SK-N-SH (cell line): ENCODE results near the gene TMC1. TPM values are rescaled to one million over a fixed set of nuclear protein-coding genes. Genes with fewer than 3 reads are reported as not detected.

Experiments used
- CTCF ChIA-PET: fragments of 300-600, 350-600 bp; formaldehyde crosslinking; extraction: SDS; loops from one replicate; lab custom pipeline; 2021; lab: Yijun Ruan, JAX
- POLR2A ChIA-PET: fragments of 350-600 bp; sonication (Branson Sonifier 250); formaldehyde crosslinking; extraction: SDS; loops from one replicate; lab custom pipeline; 2020; ENCODE audit warnings: antibody characterized with exemption, inconsistent platforms; lab: Yijun Ruan, JAX
- DNase-seq: peaks from one replicate; pipeline ENCODE4 v3.0.0; 2012
- H2AFZ ChIP-seq: fragments of 200-600 bp; sonication (generic); 2 replicates; pipeline ENCODE4 v1.8.1; 2016; ENCODE audit warnings: antibody characterized with exemption, mild to moderate bottlenecking, low read depth
- H3F3A ChIP-seq: fragments of 200-600 bp; sonication (generic); replicated peaks from 2 replicates; pipeline ENCODE3; 2016; ENCODE audit warnings: antibody characterized with exemption, mild to moderate bottlenecking; ENCODE audit not compliant: insufficient read depth
- H3K27ac ChIP-seq, 2 experiments: fragments of 200-500 bp in 1 of 2; fragments of 200-600 bp in 1 of 2; sonication (Bioruptor generic) in 1 of 2; sonication (generic), shearing (Covaris generic) in 1 of 2; 2 replicates each; pipeline versions ENCODE4 v1.5.1 to v1.6.1; 2014 to 2016; ENCODE audit warnings: low read depth in 2 of 2, inconsistent platforms in 1 of 2, low read length in 1 of 2, mild to moderate bottlenecking in 1 of 2, mixed read lengths in 1 of 2
- H3K27me3 ChIP-seq: fragments of 200-600 bp; sonication (generic), shearing (Covaris generic); 2 replicates; pipeline ENCODE4 v1.6.1; 2016; ENCODE audit warnings: mixed run types; ENCODE audit not compliant: insufficient read depth
- H3K36me3 ChIP-seq, 2 experiments: fragments of 200-500 bp in 1 of 2; fragments of 200-600 bp in 1 of 2; sonication (Bioruptor generic) in 1 of 2; sonication (generic) in 1 of 2; replicated peaks in 1 of 2; 2 replicates each; pipeline versions ENCODE3 to v1.5.1; 2014 to 2016; ENCODE audit warnings: low read length in 1 of 2, mild to moderate bottlenecking in 1 of 2; ENCODE audit not compliant: insufficient read depth in 2 of 2, control insufficient read depth in 1 of 2
- H3K4me1 ChIP-seq, 2 experiments: fragments of 200-500 bp in 1 of 2; fragments of 200-600 bp in 1 of 2; sonication (Bioruptor generic) in 1 of 2; sonication (generic), shearing (Covaris generic) in 1 of 2; 2 replicates each; pipeline versions ENCODE4 v1.5.1 to v1.6.1; 2014 to 2016; ENCODE audit warnings: low read depth in 1 of 2, low read length in 1 of 2, mixed run types in 1 of 2; ENCODE audit not compliant: insufficient read depth in 2 of 2, control insufficient read depth in 1 of 2
- H3K4me2 ChIP-seq: fragments of 200-600 bp; sonication (generic), shearing (Covaris generic); 2 replicates; pipeline ENCODE4 v1.6.1; 2017; ENCODE audit warnings: mixed run types
- H3K4me3 ChIP-seq, 2 experiments: fragments of 200-500 bp in 1 of 2; fragments of 200-600 bp in 1 of 2; sonication (Bioruptor generic) in 1 of 2; sonication (generic), shearing (Covaris generic) in 1 of 2; 2 replicates each; pipeline versions ENCODE4 v1.5.1 to v1.8.1; 2014 to 2016; ENCODE audit warnings: low read depth in 2 of 2, inconsistent platforms in 1 of 2, low read length in 1 of 2, mild to moderate bottlenecking in 1 of 2, mixed read lengths in 1 of 2, moderate library complexity in 1 of 2
- H3K79me2 ChIP-seq: fragments of 200-600 bp; sonication (generic); 2 replicates; pipeline ENCODE4 v1.8.1; 2017; ENCODE audit warnings: mild to moderate bottlenecking; ENCODE audit not compliant: insufficient read depth
- H3K9ac ChIP-seq: fragments of 200-600 bp; sonication (generic); 2 replicates; pipeline ENCODE4 v1.6.1; 2017; ENCODE audit warnings: mixed run types
- H3K9me2 ChIP-seq: fragments of 200-600 bp; sonication (generic); 2 replicates; pipeline ENCODE4 v1.6.1; 2017; ENCODE audit warnings: mixed run types
- H3K9me3 ChIP-seq: fragments of 200-600 bp; sonication (generic); 2 replicates; pipeline ENCODE4 v1.6.1; 2017; ENCODE audit warnings: mixed run types, mild to moderate bottlenecking, moderate library complexity
- H4K20me1 ChIP-seq: fragments of 200-600 bp; sonication (generic); 2 replicates; pipeline ENCODE4 v1.6.1; 2017; ENCODE audit warnings: mild to moderate bottlenecking, mixed run types; ENCODE audit not compliant: insufficient read depth
- CHD2 ChIP-seq: fragments of 150-350 bp; IDR thresholded peaks from 2 replicates; pipeline ENCODE4 v1.6.1; 2018; ENCODE audit warnings: low read length; ENCODE audit not compliant: partially characterized antibody
- ELF1 ChIP-seq: IDR thresholded peaks from 2 replicates; pipeline ENCODE4 v1.4.0; 2012
- EP300 ChIP-seq, 2 experiments: IDR thresholded peaks; 2 replicates each; pipeline versions ENCODE4 v1.4.0 to v1.6.1; 2012; ENCODE audit warnings: borderline replicate concordance in 1 of 2, low read depth in 1 of 2, low read length in 1 of 2
- FOSL2 ChIP-seq: IDR thresholded peaks from 2 replicates; pipeline ENCODE4 v1.4.0; 2012; ENCODE audit warnings: low read depth, mild to moderate bottlenecking, moderate library complexity, borderline replicate concordance
- FOXJ3 ChIP-seq: sonication (generic); formaldehyde crosslinking; IDR thresholded peaks from 2 replicates; pipeline ENCODE4 v1.5.1; 2020; ENCODE audit warnings: mild to moderate bottlenecking, missing genetic modification reagents
- FOXM1 ChIP-seq: IDR thresholded peaks from 2 replicates; pipeline ENCODE4 v1.4.0; 2012; ENCODE audit warnings: low read depth, mild to moderate bottlenecking
- GABPA ChIP-seq: IDR thresholded peaks from 2 replicates; pipeline ENCODE4 v1.4.0; 2012; ENCODE audit warnings: low read depth, mild to moderate bottlenecking
- GATA2 ChIP-seq: sonication (generic); formaldehyde crosslinking; IDR thresholded peaks from 2 replicates; pipeline ENCODE4 v1.5.0; 2020; ENCODE audit warnings: mild to moderate bottlenecking, missing genetic modification reagents
- JUND ChIP-seq: IDR thresholded peaks from 2 replicates; pipeline ENCODE4 v1.4.0; 2012
- MEF2A ChIP-seq: IDR thresholded peaks from 2 replicates; pipeline ENCODE4 v1.4.0; 2012; ENCODE audit warnings: low read depth, borderline replicate concordance
- MXI1 ChIP-seq: IDR thresholded peaks from 2 replicates; pipeline ENCODE4 v1.6.1; 2012; ENCODE audit warnings: mild to moderate bottlenecking, low read depth, low read length, improper control_type of control experiment
- NRF1 ChIP-seq: IDR thresholded peaks from 2 replicates; pipeline ENCODE4 v1.6.1; 2012; ENCODE audit warnings: low read depth, mild to moderate bottlenecking, low read length
- POLR2AphosphoS5 ChIP-seq: IDR thresholded peaks from 2 replicates; pipeline ENCODE4 v1.6.1; 2012; ENCODE audit warnings: low read depth, low read length
- RXRA ChIP-seq: IDR thresholded peaks from 2 replicates; pipeline ENCODE4 v1.4.0; 2012; ENCODE audit warnings: low read depth, mild to moderate bottlenecking, borderline replicate concordance
- SIN3A ChIP-seq: IDR thresholded peaks from 2 replicates; pipeline ENCODE4 v1.6.1; 2012; ENCODE audit warnings: low read depth, mild to moderate bottlenecking, low read length, moderate library complexity, borderline replicate concordance
- SMC3 ChIP-seq: IDR thresholded peaks from 2 replicates; pipeline ENCODE4 v1.6.1; 2012; ENCODE audit warnings: low read depth, low read length, improper control_type of control experiment
- TAF1 ChIP-seq: IDR thresholded peaks from 2 replicates; pipeline ENCODE4 v1.6.1; 2012; ENCODE audit warnings: low read depth, mild to moderate bottlenecking, low read length, moderate library complexity, borderline replicate concordance
- TCF12 ChIP-seq: IDR thresholded peaks from 2 replicates; pipeline ENCODE4 v1.4.0; 2012
- TEAD4 ChIP-seq: IDR thresholded peaks from 2 replicates; pipeline ENCODE4 v1.4.0; 2012; ENCODE audit warnings: mild to moderate bottlenecking, borderline replicate concordance; ENCODE audit not compliant: insufficient read depth
- YY1 ChIP-seq: IDR thresholded peaks from 2 replicates; pipeline ENCODE4 v1.4.0; 2012; ENCODE audit warnings: low read depth, mild to moderate bottlenecking
- WGBS: methylation state at CpG from one replicate; pipeline ENCODE4 v1.1.6; 2017; ENCODE audit warnings: low lambda C conversion rate; 5-methylcytosine and 5-hydroxymethylcytosine counted together
- polyA plus RNA-seq, 3 experiments: library from polyadenylated mRNA; depleted of rRNA; stranded (reverse); fragments of >200 nt; gene quantifications; 2 replicates each; pipeline ENCODE4 v1.2.3, GENCODE V29; 2012
- TF ChIP-seq, protein P1 (sequence below): IDR thresholded peaks from 2 replicates; pipeline ENCODE4 v1.4.0; 2012; ENCODE audit warnings: low read depth, borderline replicate concordance
- TF ChIP-seq, protein P2 (sequence below): IDR thresholded peaks from 2 replicates; pipeline ENCODE4; 2012
- TF ChIP-seq, protein P3 (sequence below): IDR thresholded peaks from 2 replicates; pipeline ENCODE4 v1.4.0; 2012; ENCODE audit warnings: low read depth, borderline replicate concordance
- TF ChIP-seq, protein P4 (sequence below): fragments of 200-600 bp; sonication (generic); IDR thresholded peaks from 2 replicates; pipeline ENCODE4 v1.6.1; 2017; ENCODE audit warnings: antibody characterized with exemption, mild to moderate bottlenecking, moderate library complexity
- TF ChIP-seq, protein P5 (sequence below): IDR thresholded peaks from 2 replicates; pipeline ENCODE4 v1.4.0; 2012; ENCODE audit warnings: low read depth

TMC1 gene
- polyA plus RNA-seq, 1 of the 3 experiments (the other 2 are of a cell fraction) = not detected

DNA sequence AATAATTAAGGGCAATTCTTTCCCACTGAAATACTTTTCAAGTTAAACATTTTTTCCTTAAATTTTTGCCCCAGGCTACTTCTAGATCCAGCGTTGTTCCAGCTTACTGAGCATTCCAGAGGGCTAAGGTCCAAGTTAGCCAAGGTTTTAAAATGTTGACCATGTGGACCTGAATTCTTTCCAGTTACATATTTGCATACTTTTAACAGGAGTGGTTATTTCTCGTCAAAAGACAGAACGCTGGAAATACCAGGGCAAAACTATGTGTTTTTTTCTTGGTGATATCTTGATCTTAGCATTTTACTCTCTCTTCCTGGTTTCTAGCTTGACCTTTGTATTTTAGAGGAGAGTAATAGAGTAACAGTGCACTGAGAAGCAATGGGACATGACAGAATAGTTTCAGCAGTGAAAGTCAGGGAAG, 32.8 kb downstream of the TMC1 start (continued):
- TF ChIP-seq, protein P1, sequence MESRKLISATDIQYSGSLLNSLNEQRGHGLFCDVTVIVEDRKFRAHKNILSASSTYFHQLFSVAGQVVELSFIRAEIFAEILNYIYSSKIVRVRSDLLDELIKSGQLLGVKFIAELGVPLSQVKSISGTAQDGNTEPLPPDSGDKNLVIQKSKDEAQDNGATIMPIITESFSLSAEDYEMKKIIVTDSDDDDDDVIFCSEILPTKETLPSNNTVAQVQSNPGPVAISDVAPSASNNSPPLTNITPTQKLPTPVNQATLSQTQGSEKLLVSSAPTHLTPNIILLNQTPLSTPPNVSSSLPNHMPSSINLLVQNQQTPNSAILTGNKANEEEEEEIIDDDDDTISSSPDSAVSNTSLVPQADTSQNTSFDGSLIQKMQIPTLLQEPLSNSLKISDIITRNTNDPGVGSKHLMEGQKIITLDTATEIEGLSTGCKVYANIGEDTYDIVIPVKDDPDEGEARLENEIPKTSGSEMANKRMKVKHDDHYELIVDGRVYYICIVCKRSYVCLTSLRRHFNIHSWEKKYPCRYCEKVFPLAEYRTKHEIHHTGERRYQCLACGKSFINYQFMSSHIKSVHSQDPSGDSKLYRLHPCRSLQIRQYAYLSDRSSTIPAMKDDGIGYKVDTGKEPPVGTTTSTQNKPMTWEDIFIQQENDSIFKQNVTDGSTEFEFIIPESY = no peak
- no peak for TF ChIP-seq SIN3A

DNA sequence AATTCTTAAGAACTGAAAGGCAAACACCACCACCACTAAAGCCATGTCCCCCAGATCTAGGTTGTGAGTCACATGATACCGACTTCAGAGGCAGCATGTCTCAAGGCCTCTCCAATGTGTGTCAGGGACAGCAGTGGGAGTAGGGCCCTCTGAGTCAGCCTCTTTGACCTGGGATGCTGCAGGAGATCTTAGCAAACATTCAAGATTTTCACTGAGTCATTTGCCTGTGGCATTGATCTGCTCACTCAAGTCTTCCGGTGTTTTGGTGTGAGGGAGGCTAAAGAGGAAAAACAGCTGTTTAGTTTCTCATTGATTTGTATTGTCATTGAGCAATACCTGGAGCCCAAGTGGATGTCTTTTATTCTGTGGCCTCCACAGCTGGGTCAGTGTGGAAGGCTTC, 36.1 kb downstream of the TMC1 start:
- WGBS = 0% methylated on average over 2 of the region's 2 CpGs
- Histone ChIP-seq H3K27ac (peak overlapping the region; percentile 31 to 60; a peak in 2 of 4 replicates), H3K36me3 (no peaks in the 10 kb centered on the region), H3K79me2 (no peaks in the 10 kb centered on the region), H2AFZ (no peak overlapping the region), H3K9me3 (no peaks in the 10 kb centered on the region), H3K4me1 (no peaks in the 10 kb centered on the region), H3K9ac (no peak overlapping the region), H3F3A (peaks cover 14% of the 10 kb centered on the region), H3K27me3 (peaks cover 10% of the 10 kb centered on the region; the same call in 1 of the 2 replicates), H3K4me3 (no peak overlapping the region), H4K20me1 (no peaks in the 10 kb centered on the region), H3K4me2 (no peak overlapping the region), H3K9me2 (no peaks in the 10 kb centered on the region)
- ChIA-PET POLR2A (no interaction called here), CTCF (no interaction called here)
- no peak for DNase-seq
- TF ChIP-seq POLR2AphosphoS5 (no peak), MEF2A (0 out of 2 replicates have a peak, but pooled peaks have one; percentile 25), TEAD4 (peak; percentile 26; the same call in 1 of the 2 replicates), FOXJ3 (CRISPR knock-in tag) (no peak), TAF1 (no peak), YY1 (no peak), SMC3 (no peak), FOXM1 (no peak), FOSL2 (peak; percentile 72), TCF12 (peak; percentile 73), ELF1 (0 out of 2 replicates have a peak, but pooled peaks have one; percentile 16), GATA2 (CRISPR knock-in tag) (no peak), NRF1 (no peak), CHD2 (no peak), JUND (peak; percentile 47; the same call in 1 of the 2 replicates), RXRA (no peak; the same call in 1 of the 2 replicates), SIN3A (no peak), MXI1 (no peak), EP300 (IDR thresholded peaks at IDR 0.05; ENCODE audit: borderline replicate concordance in 1 of 2, low read depth in 1 of 2, low read length in 1 of 2) (0 out of 4 replicates have a peak, but pooled peaks of 1 of the 2 experiments have one; percentile 14), GABPA (no peak)
- TF ChIP-seq, protein P2, sequence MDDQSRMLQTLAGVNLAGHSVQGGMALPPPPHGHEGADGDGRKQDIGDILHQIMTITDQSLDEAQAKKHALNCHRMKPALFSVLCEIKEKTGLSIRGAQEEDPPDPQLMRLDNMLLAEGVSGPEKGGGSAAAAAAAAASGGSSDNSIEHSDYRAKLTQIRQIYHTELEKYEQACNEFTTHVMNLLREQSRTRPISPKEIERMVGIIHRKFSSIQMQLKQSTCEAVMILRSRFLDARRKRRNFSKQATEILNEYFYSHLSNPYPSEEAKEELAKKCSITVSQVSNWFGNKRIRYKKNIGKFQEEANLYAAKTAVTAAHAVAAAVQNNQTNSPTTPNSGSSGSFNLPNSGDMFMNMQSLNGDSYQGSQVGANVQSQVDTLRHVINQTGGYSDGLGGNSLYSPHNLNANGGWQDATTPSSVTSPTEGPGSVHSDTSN = peak; percentile 53; the same call in 1 of the 2 replicates
- TF ChIP-seq, protein P3, sequence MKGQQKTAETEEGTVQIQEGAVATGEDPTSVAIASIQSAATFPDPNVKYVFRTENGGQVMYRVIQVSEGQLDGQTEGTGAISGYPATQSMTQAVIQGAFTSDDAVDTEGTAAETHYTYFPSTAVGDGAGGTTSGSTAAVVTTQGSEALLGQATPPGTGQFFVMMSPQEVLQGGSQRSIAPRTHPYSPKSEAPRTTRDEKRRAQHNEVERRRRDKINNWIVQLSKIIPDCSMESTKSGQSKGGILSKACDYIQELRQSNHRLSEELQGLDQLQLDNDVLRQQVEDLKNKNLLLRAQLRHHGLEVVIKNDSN = peak; percentile 47; the same call in 1 of the 2 replicates
- TF ChIP-seq, protein P4, sequence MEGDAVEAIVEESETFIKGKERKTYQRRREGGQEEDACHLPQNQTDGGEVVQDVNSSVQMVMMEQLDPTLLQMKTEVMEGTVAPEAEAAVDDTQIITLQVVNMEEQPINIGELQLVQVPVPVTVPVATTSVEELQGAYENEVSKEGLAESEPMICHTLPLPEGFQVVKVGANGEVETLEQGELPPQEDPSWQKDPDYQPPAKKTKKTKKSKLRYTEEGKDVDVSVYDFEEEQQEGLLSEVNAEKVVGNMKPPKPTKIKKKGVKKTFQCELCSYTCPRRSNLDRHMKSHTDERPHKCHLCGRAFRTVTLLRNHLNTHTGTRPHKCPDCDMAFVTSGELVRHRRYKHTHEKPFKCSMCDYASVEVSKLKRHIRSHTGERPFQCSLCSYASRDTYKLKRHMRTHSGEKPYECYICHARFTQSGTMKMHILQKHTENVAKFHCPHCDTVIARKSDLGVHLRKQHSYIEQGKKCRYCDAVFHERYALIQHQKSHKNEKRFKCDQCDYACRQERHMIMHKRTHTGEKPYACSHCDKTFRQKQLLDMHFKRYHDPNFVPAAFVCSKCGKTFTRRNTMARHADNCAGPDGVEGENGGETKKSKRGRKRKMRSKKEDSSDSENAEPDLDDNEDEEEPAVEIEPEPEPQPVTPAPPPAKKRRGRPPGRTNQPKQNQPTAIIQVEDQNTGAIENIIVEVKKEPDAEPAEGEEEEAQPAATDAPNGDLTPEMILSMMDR = no peak
- TF ChIP-seq, protein P5, sequence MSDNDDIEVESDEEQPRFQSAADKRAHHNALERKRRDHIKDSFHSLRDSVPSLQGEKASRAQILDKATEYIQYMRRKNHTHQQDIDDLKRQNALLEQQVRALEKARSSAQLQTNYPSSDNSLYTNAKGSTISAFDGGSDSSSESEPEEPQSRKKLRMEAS = peak; percentile 48; the same call in 1 of the 2 replicates
- TF ChIP-seq, protein P1 = no peak
